Heart left ventricle (tissue), 16 donors: Measurements from ENCODE around the gene FZR1. TPM values are rescaled to one million over a fixed set of nuclear protein-coding genes. Genes with fewer than 3 reads are reported as not detected.

ENCODE experiments used
- ATAC-seq, 4 donors: fragments of 200-7000 bp; cut with Tn5 transposase; one replicate each; pipeline ENCODE4 v1.9.1; 2020 to 2022; ENCODE audit warnings: moderate library complexity in 4 of 4, mild to moderate bottlenecking in 3 of 4, moderate number of reproducible peaks in 1 of 4
- DNase-seq, 5 donors: peaks; one replicate each; pipeline ENCODE4 v3.0.0-alpha.2; 2020
- H3K27ac ChIP-seq, 12 donors: fragments of 200-600 bp; sonication (generic) in 4 of 12; one replicate each; pipeline versions ENCODE4 v1.5.0 to v1.8.0; 2016 to 2022; ENCODE audit warnings: mild to moderate bottlenecking in 2 of 12
- H3K27me3 ChIP-seq, 9 donors: fragments of 200-600 bp; sonication (generic) in 2 of 9; one replicate each; pipeline versions ENCODE4 v1.5.1 to v1.8.0; 2016 to 2022; ENCODE audit warnings: mild to moderate bottlenecking in 3 of 9
- H3K36me3 ChIP-seq, 9 donors: fragments of 200-600 bp; sonication (generic) in 2 of 9; one replicate each; pipeline versions ENCODE4 v1.5.0 to v1.8.0; 2018 to 2022; ENCODE audit warnings: mild to moderate bottlenecking in 2 of 9
- H3K4me1 ChIP-seq, 12 donors: fragments of 200-600 bp; sonication (generic) in 4 of 12; one replicate each; pipeline versions ENCODE4 v1.5.0 to v1.8.0; 2016 to 2022; ENCODE audit warnings: mild to moderate bottlenecking in 3 of 12
- H3K4me3 ChIP-seq, 12 donors: fragments of 200-600 bp; sonication (generic) in 4 of 12; one replicate each; pipeline versions ENCODE4 v1.5.0 to v1.8.0; 2017 to 2022; ENCODE audit warnings: mild to moderate bottlenecking in 9 of 12, moderate library complexity in 4 of 12
- H3K9me3 ChIP-seq, 12 donors: fragments of 200-600 bp; sonication (generic) in 4 of 12; one replicate each; pipeline versions ENCODE4 v1.5.0 to v1.8.0; 2016 to 2022; ENCODE audit warnings: mild to moderate bottlenecking in 1 of 12
- POLR2A ChIP-seq, 2 donors: fragments of 450-650 bp; IDR thresholded peaks; one replicate each; pipeline ENCODE4 v1.6.1; 2017; ENCODE audit warnings: antibody characterized with exemption in 2 of 2, mild to moderate bottlenecking in 2 of 2, moderate library complexity in 2 of 2
- WGBS, 4 donors: extraction: QIAGEN DNeasy Blood & Tissue Kit in 2 of 4; methylation state at CpG; one replicate each; pipeline versions ENCODE4 v1.1.5 to v1.1.7; 2013 to 2018; 5-methylcytosine and 5-hydroxymethylcytosine counted together
- intact Hi-C, 10 donors: fragments of 100-400 bp; cut with DNase I; formaldehyde crosslinking; loops; one replicate each; pipeline versions ENCODE4 v1.11.1 to v1.14.2; 2022
- polyA plus RNA-seq, 2 donors: library from polyadenylated mRNA; stranded (reverse); fragments of 200-250 nt; gene quantifications; one replicate each; pipeline ENCODE4 v1.2.3, GENCODE V29; 2013
- total RNA-seq, 9 donors: library from RNA; depleted of rRNA in 2 of 9; stranded (reverse); fragments of >200 nt in 2 of 9; fragmentation: NEBNext Ultra II Directional in 3 of 9; extraction: Animal tissue kit (Norgen Biotek cat#: 25700) in 3 of 9; gene quantifications; one replicate each; pipeline versions ENCODE4 v1.1.0 to v1.2.4, GENCODE V29; 2016 to 2023
- TF ChIP-seq, protein P1 (sequence below), 12 donors: fragments of 200-600 bp; sonication (generic) in 4 of 12; IDR thresholded peaks; one replicate each; pipeline versions ENCODE4 v1.5.0 to v1.8.0; 2018 to 2022; ENCODE audit warnings: antibody characterized with exemption in 12 of 12, mild to moderate bottlenecking in 5 of 12
- donor health status: ischemic (EF 13 %, LVEDD 7.1; RV severe dilation, severe dysfunction).
- donor health status: healthy with polysubstance abuse.
- donor health status: DM: no; HTN: yes; CAD: no.
- donor health status: DM: no; HTN: no; CAD: no.
- donor health status: ischemic (EF 25% LVEDD 6.9; RV normal size, moderate dysfunction).
- donor health status: ischemic (EF 25% LVEDD 5.7; RV mildly dilated, moderate dysfunction).
- donor health status: healthy.
- donor health status: DM: yes; HTN: yes; CAD: no.
- donor health status: ischemic (EF 35%, LVEDD 5.7; RV mildly dilated, moderate dysfunction).
- donor health status: nonischemic (EF 11% LVEDD 7.7; RV severe dilation, severe dysfunction).
- donor health status: DM: yes; HTN: yes; CAD: no.
- donor health status: PGD.
- donor health status: ischemic (EF 29% LVEDD 5.4; RV normal size, mild dysfunction).
- donor health status: nonischemic (EF 23%, LVEDD 6.1; RV moderate dilation, normal function).

Gene FZR1
- total and polyA plus RNA-seq, 11 donors: 13.9 to 41.0 (median 23.5) TPM

DNA sequence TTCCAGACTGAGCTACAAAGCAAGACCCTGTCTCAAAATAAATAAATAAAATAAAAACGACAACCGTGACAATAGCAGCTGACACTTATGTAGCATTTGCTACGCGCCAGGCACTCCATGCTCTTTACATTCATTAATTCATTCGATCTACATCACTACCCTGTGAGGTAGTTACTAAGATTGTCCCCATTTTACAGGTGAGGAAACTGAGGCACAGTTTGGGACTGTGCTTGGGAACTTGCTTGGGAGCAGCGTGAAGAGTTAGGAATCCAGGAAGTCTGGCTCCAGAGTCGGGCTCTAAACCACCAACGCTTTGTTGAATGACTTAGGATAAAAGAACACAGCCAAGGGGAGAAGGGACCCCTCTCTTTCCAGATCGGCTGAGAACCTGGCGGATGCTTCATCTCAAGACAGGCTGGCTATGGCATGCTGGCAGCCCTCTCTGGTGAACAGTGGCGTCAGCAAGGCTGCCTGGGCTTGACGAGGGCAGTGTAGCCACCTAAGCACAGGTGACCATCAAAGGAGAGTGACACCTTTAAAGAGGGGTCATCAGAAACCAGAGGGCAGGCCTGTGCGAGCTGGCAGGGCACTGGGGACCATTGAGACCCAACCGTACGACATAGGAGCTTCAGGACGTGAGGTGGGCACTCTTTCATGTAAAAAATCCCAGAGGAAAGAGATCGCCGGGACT is 6.2 kb upstream of the FZR1 start:
- no peak for TF ChIP-seq POLR2A (IDR thresholded peaks at IDR 0.05)
- TF ChIP-seq, protein P1, sequence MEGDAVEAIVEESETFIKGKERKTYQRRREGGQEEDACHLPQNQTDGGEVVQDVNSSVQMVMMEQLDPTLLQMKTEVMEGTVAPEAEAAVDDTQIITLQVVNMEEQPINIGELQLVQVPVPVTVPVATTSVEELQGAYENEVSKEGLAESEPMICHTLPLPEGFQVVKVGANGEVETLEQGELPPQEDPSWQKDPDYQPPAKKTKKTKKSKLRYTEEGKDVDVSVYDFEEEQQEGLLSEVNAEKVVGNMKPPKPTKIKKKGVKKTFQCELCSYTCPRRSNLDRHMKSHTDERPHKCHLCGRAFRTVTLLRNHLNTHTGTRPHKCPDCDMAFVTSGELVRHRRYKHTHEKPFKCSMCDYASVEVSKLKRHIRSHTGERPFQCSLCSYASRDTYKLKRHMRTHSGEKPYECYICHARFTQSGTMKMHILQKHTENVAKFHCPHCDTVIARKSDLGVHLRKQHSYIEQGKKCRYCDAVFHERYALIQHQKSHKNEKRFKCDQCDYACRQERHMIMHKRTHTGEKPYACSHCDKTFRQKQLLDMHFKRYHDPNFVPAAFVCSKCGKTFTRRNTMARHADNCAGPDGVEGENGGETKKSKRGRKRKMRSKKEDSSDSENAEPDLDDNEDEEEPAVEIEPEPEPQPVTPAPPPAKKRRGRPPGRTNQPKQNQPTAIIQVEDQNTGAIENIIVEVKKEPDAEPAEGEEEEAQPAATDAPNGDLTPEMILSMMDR (IDR thresholded peaks at IDR 0.05): no peak
- Histone ChIP-seq H3K36me3 (peaks cover 0 to 21% (median 18%) of the 10 kb centered on the region in 9 donors), H3K9me3 (no peaks in the 10 kb centered on the region), H3K27me3 (no peaks in the 10 kb centered on the region), H3K4me3 (peak overlapping the region; percentile 67 to 99 (median 92)), H3K4me1 (peaks cover 0 to 20% (median 13%) of the 10 kb centered on the region in 12 donors), H3K27ac (peak overlapping the region; percentile 84 to 98 (median 95))
- DNase-seq (no peak), ATAC-seq (peak in 2 of 4 donors; percentile 6 to 16)
- 23 to 32% (median 24%) methylated on average over 16 to 18 of the region's 18 CpGs for WGBS, 4 donors
- intact Hi-C loops: no loop called here

GRCh38 chr19:3500429-3501101 is 5.5 kb upstream of the FZR1 start, which contains the start of gene DOHH:
TSS of gene DOHH (minus strand) at chr19:3500674. CDS start at chr19:3496814, 3,860 bp downstream.
- Histone ChIP-seq H3K27me3 (no peaks in the 10 kb centered on the region), H3K4me1 (peaks cover 0 to 27% (median 15%) of the 10 kb centered on the region in 12 donors), H3K4me3 (peak within 1 kb of the TSS; percentile 67 to 99 (median 92)), H3K9me3 (no peaks in the 10 kb centered on the region), H3K27ac (peak within 1 kb of the TSS; percentile 84 to 98 (median 95)), H3K36me3 (peaks cover 0 to 14% (median 11%) of the 10 kb centered on the region in 9 donors)
- peak; percentile 93 to 97 (median 94) for ATAC-seq
- TF ChIP-seq, protein P1 (IDR thresholded peaks at IDR 0.05): no peak
- TF ChIP-seq POLR2A (IDR thresholded peaks at IDR 0.05): no peak
- intact Hi-C loops: no loop called here
- 0% methylated on average over 46 to 52 of the region's 52 CpGs for WGBS, 4 donors
- DNase-seq: peak; percentile 95 to 97 (median 96)

DNA sequence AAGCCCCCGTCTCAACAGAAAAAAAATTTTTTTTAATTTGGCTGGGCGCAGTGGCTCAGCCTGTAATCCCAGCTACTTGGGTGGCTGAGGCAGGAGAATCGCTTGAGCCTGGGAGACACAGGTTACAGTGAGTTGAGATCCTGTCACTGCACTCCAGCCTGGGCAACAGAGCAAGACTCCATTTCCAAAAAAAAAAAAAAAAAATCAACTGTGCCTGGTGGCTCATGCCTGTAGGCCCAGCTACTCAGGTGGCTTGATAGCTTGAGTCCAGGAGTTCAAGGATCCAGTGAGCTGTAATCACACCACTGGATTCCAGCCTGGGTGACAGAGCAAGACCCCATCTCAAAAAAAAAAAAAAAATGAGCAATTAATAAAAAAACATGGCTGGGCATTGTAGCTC is 4.3 kb upstream of the FZR1 start:
- H3K9me3 ChIP-seq: no peaks in the 10 kb centered on the region
- H3K36me3 ChIP-seq: peaks cover 0 to 4% (median 0%) of the 10 kb centered on the region in 9 donors
- no peak overlapping the region for H3K27ac ChIP-seq
- intact Hi-C loops: no loop called here
- 85 to 92% (median 87%) methylated on average over 3 of the region's 3 CpGs for WGBS, 4 donors
- peaks cover 0 to 28% (median 15%) of the 10 kb centered on the region in 12 donors for H3K4me1 ChIP-seq
- no peak overlapping the region for H3K4me3 ChIP-seq
- H3K27me3 ChIP-seq: no peaks in the 10 kb centered on the region
- no peak for ATAC-seq
- DNase-seq: no peak
- TF ChIP-seq POLR2A (IDR thresholded peaks at IDR 0.05): no peak
- TF ChIP-seq, protein P1 (IDR thresholded peaks at IDR 0.05): no peak

- TF ChIP-seq, protein P1 (IDR thresholded peaks at IDR 0.05): no peak
- TF ChIP-seq POLR2A (IDR thresholded peaks at IDR 0.05): no peak
- no peaks in the 10 kb centered on the region for H3K27me3 ChIP-seq
- no peak overlapping the region for H3K27ac ChIP-seq
- WGBS, 4 donors: 73 to 78% (median 74%) methylated on average over 11 to 13 of the region's 13 CpGs
- no peaks in the 10 kb centered on the region for H3K36me3 ChIP-seq
- DNase-seq (no peak), ATAC-seq (no peak)
- peaks cover 4 to 40% (median 26%) of the 10 kb centered on the region in 12 donors for H3K4me1 ChIP-seq
- no peaks in the 10 kb centered on the region for H3K9me3 ChIP-seq
- H3K4me3 ChIP-seq: no peak overlapping the region
- intact Hi-C loops: no loop called here
These were observed 3.0 kb upstream of the FZR1 start for GRCh38 chr19:3503036-3503572.
